ENCODE data around the gene BMAL1. TPM values are rescaled to one million over a fixed set of nuclear protein-coding genes. Genes with fewer than 3 reads are reported as not detected.

BMAL1 gene
- total RNA-seq, 1 donor from 2014 or later = 26.5 TPM

DNA sequence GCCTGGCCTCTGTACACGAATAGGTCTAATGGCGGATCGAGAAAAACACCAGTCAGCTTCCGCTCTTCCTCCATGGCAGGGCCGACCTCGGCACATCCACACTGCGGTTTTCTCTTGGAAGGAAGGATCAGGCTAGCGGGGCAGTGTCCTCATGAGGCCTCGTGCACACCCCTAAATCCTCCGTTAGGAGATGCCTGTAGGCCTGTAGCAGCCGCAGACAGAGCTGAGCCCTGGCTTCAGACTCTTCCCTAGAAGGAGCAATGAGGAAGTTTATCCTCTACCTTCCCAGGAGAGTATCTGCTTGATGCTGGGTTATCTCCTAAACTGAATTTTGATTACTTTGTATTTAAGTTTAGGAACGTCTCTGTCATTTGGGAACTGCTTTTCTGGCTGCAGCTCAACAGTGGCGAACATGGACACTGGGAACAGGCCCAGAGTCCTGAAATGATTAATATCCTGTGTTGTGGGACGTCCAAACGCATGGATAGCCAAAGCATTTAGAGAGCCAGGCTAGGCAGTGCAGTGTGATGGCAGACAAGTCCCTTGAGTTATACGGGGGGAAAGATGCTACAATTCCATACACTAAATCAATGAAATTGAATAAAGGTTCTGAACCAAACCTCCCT is 16.5 kb upstream of the BMAL1 start:
- no peak overlapping the region for H3K4me2 ChIP-seq
- Mint-ChIP-seq H3K27me3 (ENCODE audit: insufficient read depth, low read depth) (no peaks in the 10 kb centered on the region), H3K4me1 (peaks cover 14% of the 10 kb centered on the region), H3K4me3 (no peak overlapping the region), H3K27ac (no peak overlapping the region), H3K9me3 (no peaks in the 10 kb centered on the region), H3K36me3 (no peaks in the 10 kb centered on the region)
- no peaks in the 10 kb centered on the region for H3K79me2 ChIP-seq (ENCODE audit: low read depth)
- H3K9me3 ChIP-seq (ENCODE audit: low read depth) = no peaks in the 10 kb centered on the region
- TF ChIP-seq, protein P1, sequence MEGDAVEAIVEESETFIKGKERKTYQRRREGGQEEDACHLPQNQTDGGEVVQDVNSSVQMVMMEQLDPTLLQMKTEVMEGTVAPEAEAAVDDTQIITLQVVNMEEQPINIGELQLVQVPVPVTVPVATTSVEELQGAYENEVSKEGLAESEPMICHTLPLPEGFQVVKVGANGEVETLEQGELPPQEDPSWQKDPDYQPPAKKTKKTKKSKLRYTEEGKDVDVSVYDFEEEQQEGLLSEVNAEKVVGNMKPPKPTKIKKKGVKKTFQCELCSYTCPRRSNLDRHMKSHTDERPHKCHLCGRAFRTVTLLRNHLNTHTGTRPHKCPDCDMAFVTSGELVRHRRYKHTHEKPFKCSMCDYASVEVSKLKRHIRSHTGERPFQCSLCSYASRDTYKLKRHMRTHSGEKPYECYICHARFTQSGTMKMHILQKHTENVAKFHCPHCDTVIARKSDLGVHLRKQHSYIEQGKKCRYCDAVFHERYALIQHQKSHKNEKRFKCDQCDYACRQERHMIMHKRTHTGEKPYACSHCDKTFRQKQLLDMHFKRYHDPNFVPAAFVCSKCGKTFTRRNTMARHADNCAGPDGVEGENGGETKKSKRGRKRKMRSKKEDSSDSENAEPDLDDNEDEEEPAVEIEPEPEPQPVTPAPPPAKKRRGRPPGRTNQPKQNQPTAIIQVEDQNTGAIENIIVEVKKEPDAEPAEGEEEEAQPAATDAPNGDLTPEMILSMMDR (IDR thresholded peaks at IDR 0.05) = no peak
- no peak for TF ChIP-seq EZH2phosphoT487 (IDR thresholded peaks at IDR 0.05)
- no peak for TF ChIP-seq EZH2 (IDR thresholded peaks at IDR 0.05)
- peaks cover 8% of the 10 kb centered on the region for H3K4me1 ChIP-seq
- no peak overlapping the region for H3K9ac ChIP-seq
- no peak for DNase-seq (ENCODE audit: low spot score)
- no peak overlapping the region for H2AFZ ChIP-seq (replicated peaks)
- H3K27me3 ChIP-seq = no peaks in the 10 kb centered on the region
- H4K20me1 ChIP-seq (ENCODE audit: low read depth) = no peaks in the 10 kb centered on the region
- H3K27ac ChIP-seq = no peak overlapping the region
- no peak overlapping the region for H3K4me3 ChIP-seq
- no peaks in the 10 kb centered on the region for H3F3A ChIP-seq (ENCODE audit: low read depth)
- H3K36me3 ChIP-seq = no peaks in the 10 kb centered on the region

GRCh38 chr11:13261591-13262061 is 16.0 kb upstream of the BMAL1 start:
- DNase-seq (ENCODE audit: low spot score) = no peak
- H3K27ac Mint-ChIP-seq = peak overlapping the region; percentile 16

DNA sequence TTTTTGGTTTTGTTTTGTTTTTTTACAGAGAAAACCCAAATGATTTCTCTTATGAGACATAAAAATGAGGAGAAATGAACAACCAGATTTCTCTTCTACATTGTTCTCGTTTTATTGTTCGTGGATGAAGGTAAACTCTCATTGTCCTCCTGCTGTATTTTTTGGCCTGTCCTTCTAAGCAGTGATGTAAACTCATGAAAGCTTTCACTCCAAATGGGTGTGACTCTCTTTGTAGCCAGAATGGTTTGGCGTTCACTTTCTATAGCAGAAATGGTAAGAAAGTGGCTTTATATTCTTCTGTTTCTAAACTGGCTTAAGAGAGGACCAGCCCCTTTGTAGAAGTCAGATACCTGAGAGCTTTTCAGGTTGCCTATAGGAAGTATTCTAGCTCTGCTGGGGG is 15.5 kb upstream of the BMAL1 start:
- H3K27ac ChIP-seq = no peak overlapping the region
- H3K4me3 ChIP-seq = no peak overlapping the region
- no peaks in the 10 kb centered on the region for H3F3A ChIP-seq (ENCODE audit: low read depth)
- Mint-ChIP-seq H3K9me3 (no peaks in the 10 kb centered on the region), H3K36me3 (no peaks in the 10 kb centered on the region), H3K27ac (no peak overlapping the region), H3K27me3 (ENCODE audit: insufficient read depth, low read depth) (peaks cover 2% of the 10 kb centered on the region), H3K4me1 (peaks cover 14% of the 10 kb centered on the region), H3K4me3 (no peak overlapping the region)
- H3K79me2 ChIP-seq (ENCODE audit: low read depth) = no peaks in the 10 kb centered on the region
- H3K4me2 ChIP-seq = no peak overlapping the region
- no peak overlapping the region for H2AFZ ChIP-seq (replicated peaks)
- no peak for TF ChIP-seq EZH2 (IDR thresholded peaks at IDR 0.05)
- TF ChIP-seq, protein P1 (IDR thresholded peaks at IDR 0.05) = no peak
- TF ChIP-seq EZH2phosphoT487 (IDR thresholded peaks at IDR 0.05) = no peak
- no peak for DNase-seq (ENCODE audit: low spot score)
- no peaks in the 10 kb centered on the region for H3K36me3 ChIP-seq
- H3K9ac ChIP-seq = no peak overlapping the region
- no peaks in the 10 kb centered on the region for H3K9me3 ChIP-seq (ENCODE audit: low read depth)
- no peaks in the 10 kb centered on the region for H3K27me3 ChIP-seq
- H4K20me1 ChIP-seq (ENCODE audit: low read depth) = no peaks in the 10 kb centered on the region
- H3K4me1 ChIP-seq = peaks cover 8% of the 10 kb centered on the region

More at GRCh38 chr11:13261591-13262061, 16.0 kb upstream of the BMAL1 start:
- Mint-ChIP-seq H3K9me3 (no peaks in the 10 kb centered on the region), H3K4me3 (no peak overlapping the region), H3K27me3 (ENCODE audit: insufficient read depth, low read depth) (no peaks in the 10 kb centered on the region), H3K36me3 (no peaks in the 10 kb centered on the region), H3K4me1 (peaks cover 14% of the 10 kb centered on the region)
- peaks cover 8% of the 10 kb centered on the region for H3K4me1 ChIP-seq
- no peaks in the 10 kb centered on the region for H3F3A ChIP-seq (ENCODE audit: low read depth)
- H3K27ac ChIP-seq = no peak overlapping the region
- no peak overlapping the region for H3K4me3 ChIP-seq
- H3K79me2 ChIP-seq (ENCODE audit: low read depth) = no peaks in the 10 kb centered on the region
- no peak overlapping the region for H2AFZ ChIP-seq (replicated peaks)
- H4K20me1 ChIP-seq (ENCODE audit: low read depth) = no peaks in the 10 kb centered on the region
- no peak overlapping the region for H3K9ac ChIP-seq
- H3K4me2 ChIP-seq = no peak overlapping the region
- TF ChIP-seq, protein P1 (IDR thresholded peaks at IDR 0.05) = no peak
- TF ChIP-seq EZH2phosphoT487 (IDR thresholded peaks at IDR 0.05) (no peak), EZH2 (IDR thresholded peaks at IDR 0.05) (no peak)
- H3K9me3 ChIP-seq (ENCODE audit: low read depth) = no peaks in the 10 kb centered on the region
- no peaks in the 10 kb centered on the region for H3K36me3 ChIP-seq
- H3K27me3 ChIP-seq = no peaks in the 10 kb centered on the region

All from neural progenitor cell (in vitro differentiated cells).